ENCODE data around the gene TSSK6. TPM values are rescaled to one million over a fixed set of nuclear protein-coding genes. Genes with fewer than 3 reads are reported as not detected.

TSSK6 gene
- total and polyA plus RNA-seq, 2 experiments from 2014 or later, result 0.63 to 4.9 TPM

DNA sequence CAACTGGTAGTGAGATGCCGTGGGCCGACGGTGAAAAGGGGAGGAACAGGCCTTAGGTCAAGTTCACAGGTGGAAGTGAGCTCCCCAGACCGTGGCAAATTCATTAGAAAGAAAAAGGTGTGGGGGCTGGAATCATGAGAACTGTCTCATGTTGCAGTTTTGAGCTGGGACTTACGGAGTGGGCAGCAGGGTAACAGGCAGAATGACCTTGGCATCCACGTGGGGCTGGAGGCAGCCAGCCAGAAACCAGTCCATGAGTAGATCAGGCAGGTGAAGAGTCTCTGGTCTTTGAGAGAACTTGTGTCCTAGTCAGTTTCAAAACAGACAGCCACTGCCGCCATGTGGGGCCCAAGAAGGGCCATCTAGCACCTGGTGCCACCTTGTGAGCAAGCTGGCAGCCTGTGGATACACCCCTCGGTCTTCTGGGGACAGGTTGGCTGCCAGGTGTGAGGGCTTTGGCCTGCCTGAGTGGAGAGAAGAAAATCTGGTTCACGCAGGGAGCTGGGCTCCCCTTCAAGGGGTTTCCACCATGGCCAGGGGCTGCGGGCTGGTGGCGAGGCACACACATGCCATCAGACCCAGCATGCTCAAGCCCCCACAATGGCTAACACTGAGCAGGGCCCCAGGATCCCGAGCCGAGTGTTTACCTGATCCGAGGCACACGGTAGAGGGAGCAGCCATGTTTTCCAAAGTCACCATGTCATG, 23.9 kb downstream of the TSSK6 start:
- Histone ChIP-seq H3K4me2 (no peak overlapping the region), H2AFZ (no peak overlapping the region), H3K4me1 (ENCODE audit: insufficient read depth) (peaks cover 22% of the 10 kb centered on the region), H3K4me3 (no peak overlapping the region), H3K9me2 (ENCODE audit: insufficient read depth) (no peaks in the 10 kb centered on the region), H3K36me3 (ENCODE audit: insufficient read depth) (peaks cover 11% of the 10 kb centered on the region; the same call in 1 of the 2 replicates), H3K27ac (ENCODE audit: low read depth) (no peak overlapping the region), H3F3A (replicated peaks; ENCODE audit: low read depth) (peaks cover 20% of the 10 kb centered on the region), H3K27me3 (ENCODE audit: insufficient read depth) (no peaks in the 10 kb centered on the region), H4K20me1 (replicated peaks; ENCODE audit: insufficient read depth) (peaks cover 27% of the 10 kb centered on the region), H3K79me2 (replicated peaks; ENCODE audit: insufficient read depth) (peaks cover 36% of the 10 kb centered on the region)
- Mint-ChIP-seq H3K27me3 (ENCODE audit: insufficient read depth, low read depth, poor library complexity) (peaks cover 24% of the 10 kb centered on the region), H3K4me1 (peaks cover 39% of the 10 kb centered on the region), H3K4me3 (no peak overlapping the region), H3K9me3 (no peaks in the 10 kb centered on the region), H3K27ac (no peak overlapping the region; the same call in 1 of the 2 replicates), H3K36me3 (ENCODE audit: low read depth) (peaks cover 50% of the 10 kb centered on the region)
- no peak for DNase-seq (ENCODE audit: low spot score)
- TF ChIP-seq, protein P1, sequence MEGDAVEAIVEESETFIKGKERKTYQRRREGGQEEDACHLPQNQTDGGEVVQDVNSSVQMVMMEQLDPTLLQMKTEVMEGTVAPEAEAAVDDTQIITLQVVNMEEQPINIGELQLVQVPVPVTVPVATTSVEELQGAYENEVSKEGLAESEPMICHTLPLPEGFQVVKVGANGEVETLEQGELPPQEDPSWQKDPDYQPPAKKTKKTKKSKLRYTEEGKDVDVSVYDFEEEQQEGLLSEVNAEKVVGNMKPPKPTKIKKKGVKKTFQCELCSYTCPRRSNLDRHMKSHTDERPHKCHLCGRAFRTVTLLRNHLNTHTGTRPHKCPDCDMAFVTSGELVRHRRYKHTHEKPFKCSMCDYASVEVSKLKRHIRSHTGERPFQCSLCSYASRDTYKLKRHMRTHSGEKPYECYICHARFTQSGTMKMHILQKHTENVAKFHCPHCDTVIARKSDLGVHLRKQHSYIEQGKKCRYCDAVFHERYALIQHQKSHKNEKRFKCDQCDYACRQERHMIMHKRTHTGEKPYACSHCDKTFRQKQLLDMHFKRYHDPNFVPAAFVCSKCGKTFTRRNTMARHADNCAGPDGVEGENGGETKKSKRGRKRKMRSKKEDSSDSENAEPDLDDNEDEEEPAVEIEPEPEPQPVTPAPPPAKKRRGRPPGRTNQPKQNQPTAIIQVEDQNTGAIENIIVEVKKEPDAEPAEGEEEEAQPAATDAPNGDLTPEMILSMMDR (conservative IDR thresholded peaks at IDR 0.05; ENCODE audit: low read depth in 2 of 2), result no peak
- TF ChIP-seq, protein P2, sequence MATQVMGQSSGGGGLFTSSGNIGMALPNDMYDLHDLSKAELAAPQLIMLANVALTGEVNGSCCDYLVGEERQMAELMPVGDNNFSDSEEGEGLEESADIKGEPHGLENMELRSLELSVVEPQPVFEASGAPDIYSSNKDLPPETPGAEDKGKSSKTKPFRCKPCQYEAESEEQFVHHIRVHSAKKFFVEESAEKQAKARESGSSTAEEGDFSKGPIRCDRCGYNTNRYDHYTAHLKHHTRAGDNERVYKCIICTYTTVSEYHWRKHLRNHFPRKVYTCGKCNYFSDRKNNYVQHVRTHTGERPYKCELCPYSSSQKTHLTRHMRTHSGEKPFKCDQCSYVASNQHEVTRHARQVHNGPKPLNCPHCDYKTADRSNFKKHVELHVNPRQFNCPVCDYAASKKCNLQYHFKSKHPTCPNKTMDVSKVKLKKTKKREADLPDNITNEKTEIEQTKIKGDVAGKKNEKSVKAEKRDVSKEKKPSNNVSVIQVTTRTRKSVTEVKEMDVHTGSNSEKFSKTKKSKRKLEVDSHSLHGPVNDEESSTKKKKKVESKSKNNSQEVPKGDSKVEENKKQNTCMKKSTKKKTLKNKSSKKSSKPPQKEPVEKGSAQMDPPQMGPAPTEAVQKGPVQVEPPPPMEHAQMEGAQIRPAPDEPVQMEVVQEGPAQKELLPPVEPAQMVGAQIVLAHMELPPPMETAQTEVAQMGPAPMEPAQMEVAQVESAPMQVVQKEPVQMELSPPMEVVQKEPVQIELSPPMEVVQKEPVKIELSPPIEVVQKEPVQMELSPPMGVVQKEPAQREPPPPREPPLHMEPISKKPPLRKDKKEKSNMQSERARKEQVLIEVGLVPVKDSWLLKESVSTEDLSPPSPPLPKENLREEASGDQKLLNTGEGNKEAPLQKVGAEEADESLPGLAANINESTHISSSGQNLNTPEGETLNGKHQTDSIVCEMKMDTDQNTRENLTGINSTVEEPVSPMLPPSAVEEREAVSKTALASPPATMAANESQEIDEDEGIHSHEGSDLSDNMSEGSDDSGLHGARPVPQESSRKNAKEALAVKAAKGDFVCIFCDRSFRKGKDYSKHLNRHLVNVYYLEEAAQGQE (IDR thresholded peaks at IDR 0.05; ENCODE audit: unreplicated experiment), result no peak
- TF ChIP-seq JUNB (IDR thresholded peaks at IDR 0.05; ENCODE audit: unreplicated experiment) (no peak), EZH2phosphoT487 (IDR thresholded peaks at IDR 0.05; ENCODE audit: unreplicated experiment) (no peak), ZNF114 (CRISPR knock-in tag; IDR thresholded peaks at IDR 0.05) (no peak), CREB1 (CRISPR knock-in tag; IDR thresholded peaks at IDR 0.05; ENCODE audit: low read depth) (no peak), ZNF331 (CRISPR knock-in tag; IDR thresholded peaks at IDR 0.05; ENCODE audit: low read depth) (no peak), STAT1 (IDR thresholded peaks at IDR 0.05; ENCODE audit: unreplicated experiment) (no peak)
- TF ChIP-seq, protein P3, sequence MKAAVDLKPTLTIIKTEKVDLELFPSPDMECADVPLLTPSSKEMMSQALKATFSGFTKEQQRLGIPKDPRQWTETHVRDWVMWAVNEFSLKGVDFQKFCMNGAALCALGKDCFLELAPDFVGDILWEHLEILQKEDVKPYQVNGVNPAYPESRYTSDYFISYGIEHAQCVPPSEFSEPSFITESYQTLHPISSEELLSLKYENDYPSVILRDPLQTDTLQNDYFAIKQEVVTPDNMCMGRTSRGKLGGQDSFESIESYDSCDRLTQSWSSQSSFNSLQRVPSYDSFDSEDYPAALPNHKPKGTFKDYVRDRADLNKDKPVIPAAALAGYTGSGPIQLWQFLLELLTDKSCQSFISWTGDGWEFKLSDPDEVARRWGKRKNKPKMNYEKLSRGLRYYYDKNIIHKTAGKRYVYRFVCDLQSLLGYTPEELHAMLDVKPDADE (IDR thresholded peaks at IDR 0.05), result no peak
- ATAC-seq, result no peak

Measured in GM23338 (cell line).